ENCODE measurements around the gene NRXN3. TPM values are rescaled to one million over a fixed set of nuclear protein-coding genes. Genes with fewer than 3 reads are reported as not detected.
A peak's percentile ranks its signal among the peaks of the same experiment; 100 is the strongest.

Gene NRXN3
- total RNA-seq, 1 donor from 2014 or later, result 35.6 TPM

- peak; percentile 9 for DNase-seq
These were observed 1416.9 kb downstream of the NRXN3 start for GRCh38 chr14:79586989-79587598.

GRCh38 chr14:79587875-79588274 lies 1417.7 kb downstream of the NRXN3 start:
- no peak for DNase-seq

- no peak for DNase-seq
These were observed 1418.2 kb downstream of the NRXN3 start for GRCh38 chr14:79588398-79588797.

- no peak for DNase-seq
These were observed 1426.4 kb downstream of the NRXN3 start for GRCh38 chr14:79596551-79596950.

GRCh38 chr14:79597566-79597965 lies 1427.4 kb downstream of the NRXN3 start:
- no peak for DNase-seq

- DNase-seq, result no peak
These were observed 1428.2 kb downstream of the NRXN3 start for GRCh38 chr14:79598339-79598738.

GRCh38 chr14:79599239-79599638 lies 1429.1 kb downstream of the NRXN3 start:
- DNase-seq, result no peak

- no peak for DNase-seq
These were observed 1430.2 kb downstream of the NRXN3 start for GRCh38 chr14:79600406-79600805.

GRCh38 chr14:79601579-79601978 lies 1431.4 kb downstream of the NRXN3 start:
- DNase-seq, result no peak

GRCh38 chr14:79602045-79602444 lies 1431.9 kb downstream of the NRXN3 start:
- DNase-seq, result no peak

GRCh38 chr14:79602742-79603141 lies 1432.6 kb downstream of the NRXN3 start:
- DNase-seq, result no peak

- DNase-seq, result no peak
These were observed 1435.7 kb downstream of the NRXN3 start for GRCh38 chr14:79605849-79606248.

- DNase-seq, result no peak
These were observed 1438.3 kb downstream of the NRXN3 start for GRCh38 chr14:79608446-79608845.

- no peak for DNase-seq
These were observed 1443.5 kb downstream of the NRXN3 start for GRCh38 chr14:79613625-79614024.

- no peak for DNase-seq
These were observed 1444.3 kb downstream of the NRXN3 start for GRCh38 chr14:79614448-79614847.

GRCh38 chr14:79627058-79627457 lies 1456.9 kb downstream of the NRXN3 start:
- DNase-seq, result no peak

- no peak for DNase-seq
These were observed 1459.5 kb downstream of the NRXN3 start for GRCh38 chr14:79629411-79630287.

- DNase-seq, result no peak
These were observed 1460.3 kb downstream of the NRXN3 start for GRCh38 chr14:79630288-79630960.

- DNase-seq, result no peak
These were observed 1461.1 kb downstream of the NRXN3 start for GRCh38 chr14:79631276-79631675.

GRCh38 chr14:79638672-79639266 lies 1468.6 kb downstream of the NRXN3 start:
- peak; percentile 19 for DNase-seq

GRCh38 chr14:79639613-79640012 lies 1469.4 kb downstream of the NRXN3 start:
- DNase-seq, result no peak

- no peak for DNase-seq
These were observed 1471.2 kb downstream of the NRXN3 start for GRCh38 chr14:79641371-79641770.

- DNase-seq, result no peak
These were observed 1473.0 kb downstream of the NRXN3 start for GRCh38 chr14:79643132-79643531.
